22Rv1 (cell line): ENCODE results near the gene SEMA3C.

Experiments
- ZFX ChIP-seq: fragments of 450-650 bp; IDR thresholded peaks from 2 replicates; pipeline ENCODE4 v1.6.1; 2017; ENCODE audit warnings: antibody characterized with exemption, borderline replicate concordance
- TF ChIP-seq, protein P1 (sequence below): fragments of 450-650 bp; IDR thresholded peaks from 2 replicates; pipeline ENCODE4 v1.5.1; 2017; ENCODE audit warnings: mild to moderate bottlenecking

DNA sequence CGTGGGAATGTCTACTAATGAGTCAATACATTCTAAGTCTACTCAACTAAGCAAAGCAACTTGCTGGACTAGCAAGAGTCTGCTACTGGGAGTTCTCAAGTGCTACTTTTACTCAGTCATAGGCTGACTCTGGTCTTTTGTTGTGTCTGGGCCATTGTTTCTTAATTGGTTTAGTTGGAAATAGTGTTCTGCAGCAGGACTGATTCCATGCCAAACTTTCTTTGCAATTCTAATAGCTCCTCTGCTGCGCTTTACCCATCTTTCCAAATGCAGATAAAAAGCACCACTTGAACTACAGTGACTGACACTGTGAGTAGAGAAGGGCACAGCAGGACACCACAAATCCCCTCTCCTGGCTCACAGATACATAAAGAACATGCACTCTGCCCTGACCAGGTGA lies 154.7 kb downstream of the SEMA3C start:
- TF ChIP-seq, protein P1, sequence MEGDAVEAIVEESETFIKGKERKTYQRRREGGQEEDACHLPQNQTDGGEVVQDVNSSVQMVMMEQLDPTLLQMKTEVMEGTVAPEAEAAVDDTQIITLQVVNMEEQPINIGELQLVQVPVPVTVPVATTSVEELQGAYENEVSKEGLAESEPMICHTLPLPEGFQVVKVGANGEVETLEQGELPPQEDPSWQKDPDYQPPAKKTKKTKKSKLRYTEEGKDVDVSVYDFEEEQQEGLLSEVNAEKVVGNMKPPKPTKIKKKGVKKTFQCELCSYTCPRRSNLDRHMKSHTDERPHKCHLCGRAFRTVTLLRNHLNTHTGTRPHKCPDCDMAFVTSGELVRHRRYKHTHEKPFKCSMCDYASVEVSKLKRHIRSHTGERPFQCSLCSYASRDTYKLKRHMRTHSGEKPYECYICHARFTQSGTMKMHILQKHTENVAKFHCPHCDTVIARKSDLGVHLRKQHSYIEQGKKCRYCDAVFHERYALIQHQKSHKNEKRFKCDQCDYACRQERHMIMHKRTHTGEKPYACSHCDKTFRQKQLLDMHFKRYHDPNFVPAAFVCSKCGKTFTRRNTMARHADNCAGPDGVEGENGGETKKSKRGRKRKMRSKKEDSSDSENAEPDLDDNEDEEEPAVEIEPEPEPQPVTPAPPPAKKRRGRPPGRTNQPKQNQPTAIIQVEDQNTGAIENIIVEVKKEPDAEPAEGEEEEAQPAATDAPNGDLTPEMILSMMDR = no peak
- no peak for TF ChIP-seq ZFX
